ENCODE results near the gene SP5.

DNA sequence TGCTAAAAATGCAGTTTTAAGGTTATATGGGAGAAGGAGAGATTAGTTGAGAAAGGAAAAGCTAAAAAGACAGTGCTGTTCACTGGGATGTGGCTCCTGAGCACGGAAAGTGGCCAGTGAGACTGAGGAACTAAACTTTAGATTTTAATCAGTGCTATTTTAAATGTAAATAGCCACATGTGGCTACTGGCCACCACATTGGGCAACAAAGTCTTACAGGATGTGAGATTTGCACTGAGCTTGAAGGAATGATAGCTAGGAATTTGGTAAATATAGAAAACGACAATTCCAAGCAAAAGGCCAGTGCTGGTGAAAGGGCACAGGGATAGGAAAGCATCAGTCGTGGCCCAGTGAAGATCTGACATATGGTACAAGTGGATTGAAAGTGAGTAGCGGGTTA, 14.1 kb upstream of the SP5 start:
- TF ChIP-seq POLR2A (IDR thresholded peaks at IDR 0.05; ENCODE audit: low read depth, low read length) (no peak), POLR2AphosphoS5 (IDR thresholded peaks at IDR 0.05; ENCODE audit: low read depth, low read length) (no peak)

All from GM12891 (cell line).